Activated naive CD4-positive, alpha-beta T cell treated with Interleukin-2 at 50 U/mL for 16 hours (primary cell): ENCODE data around the gene P3H4.

Source experiments
- DNase-seq: peaks from one replicate; pipeline ENCODE4 v3.0.0-alpha.2; 2020

P3H4 gene

DNA sequence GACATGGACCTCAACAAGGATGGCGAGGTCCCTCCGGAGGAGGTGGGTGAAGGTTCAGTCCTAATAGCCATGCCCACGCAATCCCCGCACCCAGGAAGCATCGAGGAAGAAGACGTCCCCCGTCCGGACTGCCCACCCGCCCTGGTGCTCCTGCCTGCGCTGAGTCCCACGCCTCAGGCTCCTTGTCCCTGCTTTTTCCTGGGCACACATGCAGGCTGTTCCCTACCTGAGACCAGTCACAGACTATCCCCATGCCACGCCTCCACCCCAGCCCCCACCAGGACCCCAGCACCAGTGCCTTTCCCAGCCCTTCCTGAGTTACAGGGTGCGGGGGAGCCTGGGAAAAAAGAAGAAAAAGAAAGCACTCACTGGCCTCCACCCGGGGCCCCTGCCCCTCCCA lies 10.0 kb upstream of the P3H4 start:
- DNase-seq = no peak

GRCh38 chr17:41818024-41818423 lies 6.3 kb upstream of the P3H4 start:
- DNase-seq = no peak

DNA sequence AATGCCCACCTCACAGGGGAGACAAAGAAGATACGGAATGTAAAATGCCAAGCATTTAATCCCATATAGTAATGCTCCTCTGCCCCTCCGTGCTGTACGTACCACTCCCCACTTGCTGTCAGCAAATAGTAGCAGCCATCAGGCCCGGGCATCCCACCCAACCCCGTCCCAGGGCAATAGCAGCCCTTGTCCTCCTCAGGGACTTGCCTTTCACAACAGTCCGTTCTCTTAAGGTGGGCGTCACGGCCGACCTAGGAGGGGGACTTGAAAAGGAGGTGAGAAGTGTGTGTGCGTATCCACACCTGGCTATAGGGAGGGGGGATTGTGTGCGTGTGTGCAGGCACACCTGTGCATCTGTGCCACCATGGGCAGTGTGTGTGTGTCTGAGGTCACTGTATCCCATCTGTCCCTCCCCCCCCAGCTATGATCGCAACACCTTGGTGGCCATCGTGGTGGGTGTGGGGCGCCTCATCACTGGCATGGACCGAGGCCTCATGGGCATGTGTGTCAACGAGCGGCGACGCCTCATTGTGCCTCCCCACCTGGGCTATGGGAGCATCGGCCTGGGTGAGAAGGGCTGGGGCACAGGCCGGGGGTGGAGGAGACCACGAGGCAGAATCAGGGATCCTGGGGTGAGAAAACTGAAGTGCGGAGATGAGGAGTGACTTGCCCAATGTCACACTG lies 5.0 kb upstream of the P3H4 start:
- DNase-seq = no peak

DNA sequence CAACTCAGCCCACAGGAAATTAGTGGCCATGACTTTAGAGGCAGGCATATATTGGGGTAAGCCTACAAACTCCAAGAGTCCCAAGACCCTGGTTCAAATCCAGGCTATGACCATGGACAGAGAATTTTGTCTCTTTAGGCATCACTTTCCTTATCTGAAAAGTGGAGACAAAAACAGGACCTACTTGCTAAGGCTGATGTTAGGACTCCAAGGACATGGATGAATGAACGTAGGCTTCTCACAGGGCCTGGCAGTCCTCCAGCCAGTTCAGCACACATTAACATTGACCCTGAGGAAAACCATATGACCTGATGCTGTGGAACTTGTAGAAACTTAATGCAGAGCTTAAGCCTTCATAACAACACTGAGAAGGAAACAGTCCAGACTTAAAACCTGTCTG lies 2.4 kb upstream of the P3H4 start:
- no peak for DNase-seq

GRCh38 chr17:41813699-41814124 lies 2.0 kb upstream of the P3H4 start:
- no peak for DNase-seq

DNA sequence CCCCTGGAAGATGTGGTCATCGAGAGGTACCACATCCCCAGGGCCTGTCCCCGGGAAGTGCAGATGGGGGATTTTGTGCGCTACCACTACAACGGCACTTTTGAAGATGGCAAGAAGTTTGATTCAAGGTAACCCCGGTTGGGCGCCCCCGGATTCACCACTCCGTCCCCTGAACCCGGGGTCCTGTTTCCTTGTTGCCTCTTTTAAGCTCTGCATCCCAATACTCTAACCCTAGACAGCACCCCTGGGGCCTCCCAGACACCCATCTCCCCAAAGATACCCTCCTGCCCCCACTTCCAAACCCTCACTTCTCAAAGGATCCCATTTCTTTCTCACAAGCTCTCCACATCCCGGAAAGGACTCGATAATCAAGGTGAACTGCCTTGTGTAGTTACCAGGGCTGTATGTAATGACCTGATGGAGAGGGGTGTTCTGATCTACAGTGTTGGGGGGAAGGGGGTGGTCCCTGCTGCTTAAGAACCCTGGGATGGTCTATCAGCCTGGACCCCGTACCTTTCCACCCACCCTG lies 1.5 kb upstream of the P3H4 start:
- DNase-seq = no peak

- peak; percentile 44 for DNase-seq
Measured at GRCh38 chr17:41812381-41813151, 817 bp upstream of the P3H4 start, which contains the start of gene FKBP10. TSS of gene FKBP10 (plus strand) at chr17:41813004. CDS start at chr17:41813035, 31 bp downstream.

DNA sequence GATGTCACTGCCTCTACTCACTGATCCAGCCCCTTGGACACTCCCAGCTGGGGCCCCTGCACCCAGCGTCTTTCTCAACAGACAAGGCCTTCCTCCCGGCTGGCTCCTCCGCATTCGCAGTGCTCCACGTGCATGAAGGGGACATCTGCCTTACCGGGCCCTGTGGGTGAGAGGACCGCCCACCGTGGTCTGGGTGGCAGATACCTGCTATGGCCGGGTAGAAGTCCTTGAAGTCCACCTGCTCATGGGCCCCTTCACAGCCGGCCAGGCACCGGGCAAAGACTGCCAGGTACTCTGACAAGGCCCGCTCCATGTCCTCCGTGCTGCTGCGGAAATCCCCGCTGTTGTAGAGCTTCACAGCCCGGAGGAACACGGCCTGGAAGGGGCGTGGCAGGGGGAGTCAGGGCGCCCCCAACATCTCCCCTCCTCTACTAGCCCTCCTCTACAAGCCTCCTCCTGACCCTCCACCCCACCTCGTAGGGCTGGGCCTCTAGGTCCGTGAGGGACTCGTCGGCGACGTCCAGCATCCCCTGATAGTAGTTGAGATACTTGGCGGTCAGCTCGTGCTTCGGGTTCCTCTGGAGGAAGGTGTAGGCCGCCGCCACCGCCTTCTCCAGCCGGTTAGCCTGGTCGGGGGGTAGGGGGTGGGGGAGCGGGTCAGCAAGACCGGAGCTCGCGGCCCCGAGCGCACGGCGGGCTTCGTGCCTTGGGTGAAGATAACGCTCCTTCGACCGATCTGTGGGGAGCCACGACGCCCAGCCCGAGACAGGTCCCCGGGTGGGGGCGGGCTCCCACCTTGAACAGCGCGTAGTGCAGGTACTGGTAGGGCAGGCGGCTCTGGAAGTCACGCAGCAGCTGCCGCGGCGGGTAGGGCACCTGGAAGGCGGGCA lies 845 bp downstream of the P3H4 start:
- DNase-seq = no peak

DNA sequence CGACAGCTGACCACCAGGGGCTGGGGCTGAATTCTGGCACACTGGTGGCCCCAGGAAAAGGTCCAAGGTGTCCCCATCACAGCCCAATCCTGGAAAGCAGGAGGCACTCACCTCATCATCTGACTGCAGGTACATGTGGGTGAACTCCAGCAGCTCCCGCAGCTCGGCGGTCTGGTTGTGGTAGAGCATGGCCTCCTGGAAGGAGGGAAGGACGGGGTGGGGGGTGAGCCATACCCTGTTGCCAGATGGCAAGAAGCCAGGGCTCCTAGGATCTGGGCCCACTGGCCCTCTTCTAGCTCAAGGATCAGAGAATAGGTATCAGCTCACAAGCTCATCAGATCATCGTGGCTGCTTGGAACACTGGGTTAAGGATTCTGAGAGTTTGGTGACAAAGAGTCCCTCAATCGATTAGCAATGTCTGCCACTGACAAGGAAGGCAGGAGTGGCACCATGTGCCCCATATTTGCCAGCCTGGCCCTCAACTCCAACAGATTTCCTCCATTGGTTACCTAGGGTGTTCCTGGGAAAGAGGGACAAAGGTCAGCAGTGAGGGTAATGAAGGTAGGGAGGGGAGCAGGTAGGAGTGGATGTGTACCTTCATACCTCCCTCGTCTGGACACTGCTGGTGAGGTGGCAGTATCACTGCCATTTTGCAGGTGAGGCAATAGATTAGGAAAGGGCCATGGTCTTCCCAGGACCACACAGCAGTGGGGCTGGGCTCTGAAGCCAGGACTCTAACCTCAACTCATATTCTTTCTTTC lies 4.9 kb downstream of the P3H4 start:
- DNase-seq = no peak

- no peak for DNase-seq
Measured at GRCh38 chr17:41803049-41804020, 8.4 kb downstream of the P3H4 start.

- peak; percentile 75 for DNase-seq
Measured at GRCh38 chr17:41801374-41802271, 10.1 kb downstream of the P3H4 start.

GRCh38 chr17:41800601-41801373 lies 11.0 kb downstream of the P3H4 start:
- no peak for DNase-seq

GRCh38 chr17:41799366-41799765 lies 12.4 kb downstream of the P3H4 start:
- no peak for DNase-seq

GRCh38 chr17:41797377-41797776 lies 14.4 kb downstream of the P3H4 start:
- DNase-seq = no peak

DNA sequence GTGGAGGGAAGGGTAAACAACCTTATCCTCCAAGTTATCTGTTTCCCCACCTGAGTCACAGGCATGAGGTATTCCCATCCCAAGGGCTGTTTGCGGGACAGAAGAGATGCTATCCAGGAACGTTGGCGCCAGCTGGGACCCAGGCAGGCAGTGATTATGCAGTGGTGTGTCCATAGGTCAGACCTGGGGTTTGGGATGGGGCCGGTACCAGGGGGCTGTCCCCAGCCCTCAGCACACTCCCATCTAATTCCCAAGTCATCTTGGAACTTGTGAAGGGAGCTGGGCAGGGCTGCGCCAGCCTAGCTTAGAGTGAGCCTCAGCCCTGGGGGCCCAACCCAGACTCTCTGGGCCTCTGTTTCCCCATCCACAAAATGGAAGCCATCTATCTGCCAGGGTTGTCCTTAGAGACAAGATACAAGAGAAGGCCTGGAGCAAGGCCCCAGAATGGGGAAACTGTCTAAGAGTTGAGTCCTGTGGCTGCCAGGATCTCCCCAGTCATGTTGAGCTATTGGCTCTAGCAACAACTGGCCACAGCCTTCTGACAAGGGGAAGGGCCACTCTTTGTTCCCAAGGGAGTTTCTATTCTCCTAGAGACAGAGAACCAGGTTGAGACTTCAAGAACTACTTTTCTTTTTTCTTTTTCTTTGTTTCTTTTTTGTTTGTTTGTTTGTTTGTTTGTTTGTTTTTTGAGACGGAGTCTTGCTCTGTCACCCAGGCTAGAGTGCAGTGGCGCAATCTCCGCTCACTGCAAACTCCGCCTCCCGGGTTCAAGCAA lies 15.4 kb downstream of the P3H4 start:
- no peak for DNase-seq

- no peak for DNase-seq
Measured at GRCh38 chr17:41794540-41794975, 17.2 kb downstream of the P3H4 start.

DNA sequence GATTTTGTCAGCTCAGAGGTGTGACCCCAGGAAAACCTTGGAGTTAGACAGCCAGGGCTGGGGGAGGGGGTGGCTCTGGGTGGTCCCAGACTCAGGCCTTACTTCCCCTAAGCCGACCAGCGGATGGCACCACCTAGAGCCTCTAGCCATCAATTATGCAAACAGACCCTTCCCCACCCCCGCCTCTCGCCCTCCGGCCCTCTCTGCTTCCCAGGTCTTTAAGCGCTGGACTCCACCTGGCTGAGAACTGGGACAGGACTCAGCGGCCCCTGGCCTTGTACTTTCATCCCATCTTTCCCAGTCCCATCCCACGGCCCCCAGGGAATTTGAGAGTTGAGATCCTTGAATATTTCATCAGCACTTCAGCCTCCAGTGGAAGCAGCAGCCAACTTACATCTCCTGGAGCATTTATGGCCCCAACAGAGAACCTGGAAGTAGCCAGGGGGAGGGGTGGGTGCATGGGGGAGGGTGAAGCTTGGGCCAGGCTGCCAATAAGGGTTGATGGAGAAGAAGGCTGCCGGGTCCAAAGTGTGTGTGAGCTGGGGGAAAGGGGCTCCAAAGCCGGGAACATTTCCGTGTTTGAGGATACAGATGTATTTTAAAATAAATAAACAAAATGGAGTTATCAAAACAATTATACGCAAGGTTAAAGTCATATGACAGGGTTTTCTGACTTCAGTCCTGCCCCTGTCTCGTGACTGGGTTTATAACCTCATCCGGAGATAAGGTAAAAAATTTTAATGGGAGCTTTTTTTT lies 17.8 kb downstream of the P3H4 start:
- DNase-seq = no peak
